Ureter (tissue), 1 donor: ENCODE data around the gene HIP1. TPM values are rescaled to one million over a fixed set of nuclear protein-coding genes. Genes with fewer than 3 reads are reported as not detected.
A peak's percentile ranks its signal among the peaks of the same experiment; 100 is the strongest.
"Not testable (repeated sequence)": the region's sequence is repeated elsewhere in the genome, so short reads cannot be mapped to it uniquely, and the experiment has no call there.

Experiments
- DNase-seq: peaks from one replicate; pipeline ENCODE4 v3.0.0-alpha.2; 2020; ENCODE audit warnings: low spot score
- total RNA-seq: library from RNA; stranded (reverse); gene quantifications from one replicate; pipeline ENCODE4 v1.2.4, GENCODE V29; 2023
- donor health status: DM: yes; HTN: yes; CAD: no.

The HIP1 gene
- total RNA-seq, 1 donor from 2014 or later, result 31.6 TPM

DNA sequence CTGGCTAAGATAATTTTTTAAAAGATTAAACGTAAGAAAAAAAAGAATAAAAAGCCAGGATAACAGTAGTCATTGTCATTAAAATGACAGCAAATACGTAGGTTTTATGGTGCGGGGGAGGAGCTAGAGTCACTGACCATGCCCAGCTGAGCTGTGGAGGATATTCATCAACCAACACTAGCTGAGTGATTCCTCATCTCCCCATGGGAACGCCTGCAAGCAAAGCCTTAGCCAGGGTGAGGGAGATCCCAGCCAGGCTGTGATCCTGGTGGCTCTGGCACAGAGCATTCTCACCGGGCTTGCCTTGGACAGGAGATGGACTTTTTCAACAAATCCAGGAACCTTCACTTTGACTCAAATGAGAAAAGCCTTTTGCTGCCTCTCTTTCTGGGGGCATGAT is 94.2 kb downstream of the HIP1 start:
- DNase-seq, result no peak

DNA sequence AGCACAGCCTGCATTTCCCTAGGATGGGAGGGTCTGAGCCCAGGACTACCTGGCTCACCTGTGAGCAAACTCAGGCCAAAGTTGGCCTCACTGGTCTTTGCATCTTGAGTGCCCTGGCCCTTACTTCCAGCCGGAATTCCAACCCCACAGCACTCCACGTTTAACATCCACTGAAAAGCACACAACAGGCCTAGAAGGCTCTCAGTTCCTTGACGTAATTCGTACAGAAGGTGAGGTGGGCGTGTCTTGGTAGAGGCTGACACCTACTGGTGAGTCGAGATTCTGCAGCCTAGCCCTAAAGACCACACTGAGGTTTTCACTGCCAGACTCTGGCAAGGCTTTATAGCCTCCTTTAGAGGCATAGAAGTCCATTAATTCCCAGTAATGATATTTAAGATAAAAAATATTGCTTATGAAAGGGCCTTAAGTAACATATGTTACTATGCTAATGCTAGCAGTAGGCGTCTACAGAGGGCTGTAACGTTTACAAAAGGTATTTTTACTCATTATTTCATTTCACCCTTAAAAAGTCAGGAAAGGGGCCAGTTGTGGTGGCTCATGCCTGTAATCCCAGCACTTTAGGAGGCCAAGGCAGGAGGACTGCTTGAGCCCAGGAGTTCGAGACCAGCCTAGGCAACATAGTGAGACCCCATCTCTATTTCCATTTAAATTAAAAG is 95.8 kb downstream of the HIP1 start:
- DNase-seq, result no peak

DNA sequence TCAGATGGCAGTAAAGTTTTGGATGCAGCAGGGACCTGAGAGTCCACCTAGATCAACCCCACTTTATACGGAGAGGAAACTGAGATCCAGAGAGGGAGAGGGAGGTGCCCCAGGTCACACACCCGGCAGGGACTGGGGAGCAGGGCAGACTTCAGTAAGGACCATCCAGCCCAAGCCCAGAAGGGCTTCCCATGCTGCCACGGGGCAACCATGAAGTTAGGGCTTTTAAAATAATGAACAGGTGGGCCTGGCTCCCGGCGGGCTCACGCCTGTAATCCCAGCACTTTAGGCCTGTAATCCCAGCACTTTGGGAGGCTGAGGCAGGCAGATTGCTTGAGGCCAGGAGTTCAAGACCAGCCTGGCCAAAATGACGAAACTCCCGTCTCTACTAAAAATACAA is 98.5 kb downstream of the HIP1 start:
- no peak for DNase-seq

- no peak for DNase-seq
Observed at GRCh38 chr7:75639886-75640190, 98.9 kb downstream of the HIP1 start.

GRCh38 chr7:75639071-75639885 is 99.5 kb downstream of the HIP1 start:
- peak; percentile 59 for DNase-seq

GRCh38 chr7:75638594-75639070 is 100.1 kb downstream of the HIP1 start:
- DNase-seq, result no peak

DNA sequence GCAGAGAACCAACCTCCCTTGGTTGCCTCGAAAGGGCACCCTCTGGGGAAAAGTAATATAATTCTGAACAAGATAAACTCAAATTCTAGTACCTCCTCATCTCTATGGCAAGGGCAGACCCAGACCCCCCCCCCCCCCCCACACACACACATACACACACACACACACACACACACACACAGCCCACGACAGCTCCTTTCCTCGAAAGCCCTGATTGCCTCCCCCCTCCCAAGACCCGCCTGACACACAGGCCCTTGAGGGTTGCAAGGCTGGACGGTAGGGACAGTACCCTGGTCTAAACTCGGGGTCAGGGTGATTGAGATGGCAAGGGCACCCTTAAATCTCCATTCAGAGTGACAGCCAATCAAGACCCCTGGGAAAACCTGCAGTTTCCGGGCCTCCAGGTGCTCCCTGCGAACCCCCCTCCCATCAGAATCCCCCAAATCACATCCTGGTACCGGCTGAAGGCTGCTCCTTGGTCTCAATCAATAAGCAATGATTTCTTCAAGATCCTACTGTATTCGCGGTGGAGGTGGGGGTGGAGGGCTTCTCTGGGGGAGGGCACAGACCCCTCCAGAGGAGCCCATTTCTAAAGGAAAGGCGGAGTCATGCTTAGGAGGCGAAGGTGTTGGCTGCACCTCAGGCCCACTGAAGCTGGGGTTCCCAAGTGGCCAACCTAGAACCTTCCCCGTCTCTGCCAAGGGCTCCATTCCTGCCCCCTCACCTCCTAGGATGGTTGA is 100.7 kb downstream of the HIP1 start:
- DNase-seq, result no peak

GRCh38 chr7:75635036-75635435 is 103.7 kb downstream of the HIP1 start:
- no peak for DNase-seq

- not testable (repeated sequence) for DNase-seq
Observed at GRCh38 chr7:75632587-75632986, 106.2 kb downstream of the HIP1 start.

- DNase-seq, result no peak
Observed at GRCh38 chr7:75631711-75632110, 107.0 kb downstream of the HIP1 start.

DNA sequence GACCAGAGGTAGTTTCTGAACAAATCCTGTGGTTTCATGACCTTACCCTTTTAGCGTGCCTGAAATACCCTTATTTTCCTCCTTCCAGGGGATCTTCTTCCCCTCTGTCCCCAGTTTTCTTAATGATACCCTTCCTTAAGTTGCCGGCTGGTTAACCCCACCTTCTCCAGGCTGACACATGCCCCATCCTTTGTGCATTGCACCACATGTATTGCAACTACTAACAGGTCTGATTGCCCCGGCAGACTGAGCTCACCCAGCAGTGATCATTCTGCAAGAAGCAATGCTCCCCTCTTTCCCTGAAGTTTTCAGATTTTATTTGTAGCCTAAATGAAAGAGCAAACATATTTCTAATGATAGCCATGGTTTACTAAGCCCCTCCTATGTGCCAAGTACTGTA is 108.2 kb downstream of the HIP1 start:
- no peak for DNase-seq

DNA sequence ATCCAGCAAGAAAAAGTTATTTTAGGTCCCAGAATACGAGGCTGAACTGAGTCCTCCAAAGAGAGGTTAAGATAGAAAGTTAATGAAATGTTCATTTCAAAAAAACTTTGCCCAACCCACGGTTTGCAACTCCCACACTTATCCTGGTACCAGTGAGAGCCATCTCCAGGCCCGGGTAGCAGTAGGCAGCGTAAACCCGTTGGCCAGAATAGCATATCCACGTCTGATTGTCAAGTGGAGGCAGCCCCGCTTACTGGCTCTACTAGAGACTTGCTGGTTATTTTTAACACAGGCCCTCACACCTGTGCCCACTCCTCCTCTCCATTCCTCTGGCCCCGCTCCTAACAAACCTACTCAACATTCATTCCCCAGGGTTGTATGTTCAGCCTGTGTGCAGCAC is 109.7 kb downstream of the HIP1 start:
- DNase-seq, result no peak

GRCh38 chr7:75628055-75628454 is 110.7 kb downstream of the HIP1 start:
- no peak for DNase-seq

DNA sequence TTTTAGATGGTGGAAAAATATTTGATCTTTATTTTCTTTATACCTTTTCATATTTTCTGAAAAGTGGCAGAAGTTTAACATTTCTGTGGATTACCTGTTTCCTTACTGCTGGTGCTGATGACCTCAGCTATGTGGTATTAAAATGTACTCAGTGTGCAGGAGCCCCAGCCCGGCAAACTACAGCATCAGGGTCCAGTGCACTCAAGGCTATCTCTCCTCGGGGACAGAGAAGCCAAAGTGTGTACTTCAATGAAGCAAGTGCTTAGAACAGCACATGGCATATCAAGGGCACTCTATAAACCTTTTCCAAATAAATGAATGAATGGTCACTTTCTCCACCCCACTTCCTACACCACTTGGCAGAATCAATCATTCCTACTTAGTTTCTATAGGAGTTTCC is 111.8 kb downstream of the HIP1 start:
- DNase-seq, result no peak

DNA sequence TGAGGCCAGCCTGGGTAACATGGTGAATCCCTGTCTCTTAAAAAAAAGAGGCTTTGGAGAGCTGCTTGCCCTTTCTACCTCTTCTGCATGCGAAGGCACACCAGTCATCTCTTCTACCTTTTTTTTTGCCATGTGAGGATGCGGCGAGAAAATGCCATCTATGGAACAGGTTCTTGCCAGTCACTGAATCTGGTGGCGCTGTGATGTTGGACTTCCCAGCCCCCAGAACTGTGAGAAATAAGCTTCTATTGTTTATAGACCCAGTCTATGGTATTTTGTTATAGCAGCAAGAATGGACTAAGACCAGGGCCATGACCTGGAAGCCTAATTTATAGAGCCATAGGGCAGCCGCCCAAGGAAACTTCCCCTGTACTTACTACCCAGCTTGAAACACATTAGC is 112.9 kb downstream of the HIP1 start:
- no peak for DNase-seq

GRCh38 chr7:75624134-75624832 is 114.5 kb downstream of the HIP1 start:
- DNase-seq, result no peak

GRCh38 chr7:75623390-75624133 is 115.2 kb downstream of the HIP1 start:
- no peak for DNase-seq

GRCh38 chr7:75621124-75621523 is 117.6 kb downstream of the HIP1 start:
- no peak for DNase-seq

DNA sequence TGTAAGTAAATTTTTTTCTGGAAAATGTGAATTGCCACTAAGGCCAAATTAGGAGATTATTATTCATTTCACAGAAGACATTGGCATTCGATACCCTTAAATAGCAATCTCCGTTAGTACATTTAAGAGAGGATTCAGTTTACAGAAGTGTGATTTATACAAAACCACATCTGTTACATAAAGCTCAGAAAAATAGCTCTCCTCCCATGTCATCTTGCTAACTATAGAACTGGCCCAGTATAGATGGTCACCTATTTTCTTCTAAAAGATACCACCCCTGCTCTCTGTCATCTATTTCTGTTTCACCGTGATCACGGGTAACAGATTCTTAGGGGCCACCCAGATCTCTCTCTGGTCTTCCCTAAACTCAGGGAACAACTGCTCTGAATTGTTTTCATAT is 119.1 kb downstream of the HIP1 start:
- DNase-seq, result no peak

DNA sequence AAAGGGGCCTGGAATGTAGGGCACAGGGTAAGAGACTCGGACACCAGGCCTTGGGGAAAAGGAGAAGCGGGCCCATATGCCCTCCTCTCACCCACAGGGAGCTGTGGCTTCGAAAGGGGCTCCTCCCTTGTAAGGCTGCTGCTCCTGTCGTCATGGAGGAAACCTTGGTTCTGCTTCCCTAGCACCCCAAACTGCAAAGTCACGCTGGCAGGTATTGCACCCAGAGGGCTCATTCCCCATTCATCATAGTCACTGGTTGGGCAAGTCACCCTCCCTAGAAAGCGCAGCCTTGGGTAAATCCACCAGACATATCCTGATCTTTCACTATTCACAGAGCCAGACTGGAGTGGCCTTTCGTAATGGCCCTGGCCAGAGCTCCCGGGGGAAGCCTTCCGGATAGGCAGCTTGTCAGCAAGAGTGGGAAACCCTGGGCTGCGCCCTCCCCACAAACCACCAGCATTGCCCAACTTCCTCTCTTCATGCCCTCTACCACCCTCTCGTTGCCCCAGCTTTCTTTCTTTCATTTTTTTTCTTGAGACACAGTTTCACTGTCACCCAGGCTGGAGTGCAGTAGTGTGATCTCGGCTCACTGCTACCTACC is 121.0 kb downstream of the HIP1 start:
- no peak for DNase-seq
